HepG2 (cell line): ENCODE measurements around the gene PCYOX1L. TPM values are rescaled to one million over a fixed set of nuclear protein-coding genes. Genes with fewer than 3 reads are reported as not detected.
A peak's percentile ranks its signal among the peaks of the same experiment; 100 is the strongest.

Source experiments
- FOSL1 ChIP-seq: sonication (generic); formaldehyde crosslinking; IDR thresholded peaks from 2 replicates; pipeline ENCODE4 v1.9.0; 2021; ENCODE audit warnings: missing genetic modification reagents, borderline replicate concordance
- FOXM1 ChIP-seq: sonication (generic); formaldehyde crosslinking; IDR thresholded peaks from 2 replicates; pipeline ENCODE4 v1.5.0; 2020; ENCODE audit warnings: missing genetic modification reagents
- GFI1 ChIP-seq: sonication (generic); formaldehyde crosslinking; IDR thresholded peaks from 2 replicates; pipeline ENCODE4 v1.5.0; 2020; ENCODE audit warnings: missing genetic modification reagents, mild to moderate bottlenecking, borderline replicate concordance
- ISX ChIP-seq: sonication (generic); formaldehyde crosslinking; conservative IDR thresholded peaks from 2 replicates; pipeline ENCODE4 v1.5.0; 2020; ENCODE audit warnings: missing genetic modification reagents
- KDM5A ChIP-seq: fragments of 200-600 bp; sonication (generic); IDR thresholded peaks from 2 replicates; pipeline ENCODE4 v1.7.0; 2018; ENCODE audit warnings: antibody characterized with exemption, mild to moderate bottlenecking, low read length, borderline replicate concordance
- KDM6A ChIP-seq: IDR thresholded peaks from 2 replicates; pipeline ENCODE4 v1.6.1; 2016; ENCODE audit warnings: low read depth
- LCORL ChIP-seq, 2 experiments: fragments of 450-650 bp in 1 of 2; sonication (generic) in 1 of 2; formaldehyde crosslinking in 1 of 2; IDR thresholded peaks; 2 replicates each; pipeline versions ENCODE4 v1.5.0 to v1.6.1; 2017 to 2020; ENCODE audit warnings: antibody characterized with exemption in 1 of 2, missing genetic modification reagents in 1 of 2
- MBD4 ChIP-seq: IDR thresholded peaks from 2 replicates; pipeline ENCODE4 v1.6.1; 2012; ENCODE audit warnings: low read length, inconsistent platforms, borderline replicate concordance
- MXD4 ChIP-seq: IDR thresholded peaks from 2 replicates; pipeline ENCODE4 v1.6.1; 2016; ENCODE audit warnings: mild to moderate bottlenecking, missing biosample characterization, missing genetic modification reagents
- MZF1 ChIP-seq: sonication (generic); formaldehyde crosslinking; IDR thresholded peaks from 2 replicates; pipeline ENCODE4 v1.8.1; 2023; ENCODE audit warnings: mild to moderate bottlenecking, missing genetic modification reagents, borderline replicate concordance
- NCOR1 ChIP-seq: fragments of 200-600 bp; sonication (generic); IDR thresholded peaks from 2 replicates; pipeline ENCODE4 v1.7.0; 2017; ENCODE audit warnings: antibody characterized with exemption, low read length, borderline replicate concordance
- NFATC3 ChIP-seq: sonication (generic); formaldehyde crosslinking; IDR thresholded peaks from 2 replicates; pipeline ENCODE4 v1.5.1; 2020; ENCODE audit warnings: mild to moderate bottlenecking, missing genetic modification reagents
- NFE2L2 ChIP-seq: fragments of 150-350 bp; IDR thresholded peaks from 2 replicates; pipeline ENCODE4 v1.6.1; 2014; ENCODE audit warnings: low read length
- PHF5A ChIP-seq: IDR thresholded peaks from one replicate; pipeline ENCODE4 v1.6.1; 2018; ENCODE audit warnings: low read depth, missing genetic modification reagents; ENCODE audit not compliant: unreplicated experiment
- POLR2G ChIP-seq: fragments of 200-400 bp; formaldehyde crosslinking; IDR thresholded peaks from 2 replicates; pipeline ENCODE4 v1.6.1; 2018; ENCODE audit warnings: mild to moderate bottlenecking, low read depth, low read length, moderate library complexity
- RARG ChIP-seq: sonication (generic); formaldehyde crosslinking; IDR thresholded peaks from 2 replicates; pipeline ENCODE4 v1.4.0; 2020; ENCODE audit warnings: low read depth, mild to moderate bottlenecking, missing genetic modification reagents
- RNF2 ChIP-seq: fragments of 450-650 bp; conservative IDR thresholded peaks from 2 replicates; pipeline ENCODE4 v1.6.1; 2016; ENCODE audit warnings: low read depth
- SALL2 ChIP-seq: sonication (generic); formaldehyde crosslinking; IDR thresholded peaks from 2 replicates; pipeline ENCODE4 v1.8.1; 2023; ENCODE audit warnings: mild to moderate bottlenecking, missing genetic modification reagents, inconsistent platforms
- SSRP1 ChIP-seq: IDR thresholded peaks from 2 replicates; pipeline ENCODE4 v1.6.1; 2016; ENCODE audit warnings: control low read depth
- ZNF546 ChIP-seq: sonication (generic); formaldehyde crosslinking; conservative IDR thresholded peaks from 2 replicates; pipeline ENCODE4 v1.8.1; 2023; ENCODE audit warnings: mild to moderate bottlenecking, missing genetic modification reagents
- ZNF558 ChIP-seq: sonication (generic); formaldehyde crosslinking; IDR thresholded peaks from 2 replicates; pipeline ENCODE4 v1.9.0; 2022; ENCODE audit warnings: mild to moderate bottlenecking, missing genetic modification reagents, borderline replicate concordance
- polyA plus RNA-seq, 8 experiments: library from polyadenylated mRNA; depleted of rRNA in 3 of 8; stranded (reverse) in 7 of 8; unstranded in 1 of 8; fragments of >200 nt; fragmentation: Illumina TruSeq in 4 of 8; extraction: Trizol in 4 of 8; gene quantifications; 2 replicates each; pipeline versions ENCODE4 v1.2.1 to v1.2.3, GENCODE V29; 2011 to 2016; ENCODE audit warnings: low read depth in 4 of 8, missing spikeins in 1 of 8, mixed read lengths in 1 of 8; ENCODE audit not compliant: insufficient read depth in 1 of 8
- total RNA-seq, 5 experiments: library from RNA; depleted of rRNA; stranded (reverse); fragments of >200 nt; fragmentation: Illumina TruSeq; extraction: Trizol; gene quantifications; 2 replicates each; pipeline ENCODE4 v1.2.3, GENCODE V29; 2016; ENCODE audit warnings: low read depth in 1 of 5
- TF ChIP-seq, protein P1 (sequence below): sonication (generic); formaldehyde crosslinking; IDR thresholded peaks from 2 replicates; pipeline ENCODE4 v1.8.0; 2022; ENCODE audit warnings: mild to moderate bottlenecking, missing genetic modification reagents, moderate library complexity
- TF ChIP-seq, protein P2 (sequence below): IDR thresholded peaks from 2 replicates; pipeline ENCODE4 v1.6.1; 2016; ENCODE audit warnings: mild to moderate bottlenecking, missing biosample characterization, missing genetic modification reagents

Gene PCYOX1L
- total and polyA plus RNA-seq, 2 of the 13 experiments (the other 11 are each of a cell fraction or from before 2014, with no cell fraction given) = 1.00 to 3.7 TPM

DNA sequence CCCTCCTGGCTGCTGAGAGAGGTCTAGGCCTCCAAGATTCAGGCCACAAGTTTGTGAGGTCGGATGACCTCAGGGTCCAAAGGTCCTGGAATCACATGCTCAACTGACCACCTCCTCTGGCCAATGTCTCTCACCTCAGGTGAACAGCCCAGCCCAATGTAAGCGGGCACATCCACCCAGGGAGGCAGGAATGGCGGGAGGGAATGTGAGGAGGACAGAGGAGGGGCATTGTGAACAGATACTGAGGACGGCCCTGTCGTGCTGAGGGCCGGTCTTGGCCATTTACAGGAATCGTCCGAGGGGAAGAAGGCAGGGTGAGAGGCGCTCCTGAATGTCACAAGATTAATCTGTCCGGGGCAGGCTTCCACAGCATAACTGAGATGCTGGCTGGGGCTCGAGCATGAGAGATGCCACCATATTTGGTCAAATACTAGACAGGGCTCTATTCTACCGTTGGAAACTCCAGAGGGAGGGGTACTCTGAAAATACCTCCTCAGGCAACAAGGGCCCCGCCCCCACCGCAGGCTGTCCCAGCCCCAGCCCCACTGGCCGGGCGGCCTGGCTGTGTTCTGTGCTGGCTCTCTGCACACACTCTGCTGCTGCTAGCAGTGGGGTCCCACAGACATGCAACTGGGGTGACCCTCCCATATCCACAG is 22.7 kb downstream of the PCYOX1L start (continued):
- no peak for TF ChIP-seq FOXM1
- TF ChIP-seq KDM6A (CRISPR knock-in tag) = no peak
- TF ChIP-seq MZF1 = no peak
- 0 out of 2 replicates have a peak, but pooled peaks have one; percentile 27 for TF ChIP-seq MXD4 (CRISPR knock-in tag)
- no peak for TF ChIP-seq GFI1 (CRISPR knock-in tag)
- TF ChIP-seq KDM5A = no peak
- TF ChIP-seq ZNF558 (CRISPR knock-in tag) = no peak
- TF ChIP-seq MBD4 = no peak
- TF ChIP-seq SSRP1 (CRISPR knock-in tag) = no peak
- TF ChIP-seq FOSL1 (CRISPR knock-in tag) = no peak
- TF ChIP-seq, protein P1, sequence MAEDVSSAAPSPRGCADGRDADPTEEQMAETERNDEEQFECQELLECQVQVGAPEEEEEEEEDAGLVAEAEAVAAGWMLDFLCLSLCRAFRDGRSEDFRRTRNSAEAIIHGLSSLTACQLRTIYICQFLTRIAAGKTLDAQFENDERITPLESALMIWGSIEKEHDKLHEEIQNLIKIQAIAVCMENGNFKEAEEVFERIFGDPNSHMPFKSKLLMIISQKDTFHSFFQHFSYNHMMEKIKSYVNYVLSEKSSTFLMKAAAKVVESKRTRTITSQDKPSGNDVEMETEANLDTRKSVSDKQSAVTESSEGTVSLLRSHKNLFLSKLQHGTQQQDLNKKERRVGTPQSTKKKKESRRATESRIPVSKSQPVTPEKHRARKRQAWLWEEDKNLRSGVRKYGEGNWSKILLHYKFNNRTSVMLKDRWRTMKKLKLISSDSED (CRISPR knock-in tag) = no peak
- no peak for TF ChIP-seq NFATC3 (CRISPR knock-in tag)
- TF ChIP-seq NFE2L2 = no peak
- TF ChIP-seq SALL2 (CRISPR knock-in tag) = no peak
- TF ChIP-seq ZNF546 (CRISPR knock-in tag) = 0 out of 2 replicates have a peak, but pooled peaks have one; percentile 23
- no peak for TF ChIP-seq RNF2
- no peak for TF ChIP-seq ISX (CRISPR knock-in tag)
- TF ChIP-seq RARG (CRISPR knock-in tag) = no peak
- TF ChIP-seq NCOR1 = peak; percentile 83
- TF ChIP-seq, protein P2, sequence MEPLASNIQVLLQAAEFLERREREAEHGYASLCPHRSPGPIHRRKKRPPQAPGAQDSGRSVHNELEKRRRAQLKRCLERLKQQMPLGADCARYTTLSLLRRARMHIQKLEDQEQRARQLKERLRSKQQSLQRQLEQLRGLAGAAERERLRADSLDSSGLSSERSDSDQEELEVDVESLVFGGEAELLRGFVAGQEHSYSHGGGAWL = no peak
- TF ChIP-seq LCORL (IDR thresholded peaks at IDR 0.05) = no peak
- no peak; the same call in 1 of the 2 replicates for TF ChIP-seq LCORL (CRISPR knock-in tag; IDR thresholded peaks at IDR 0.05)
- no peak for TF ChIP-seq POLR2G
- no peak for TF ChIP-seq PHF5A
